A549 (cell line): Measurements from ENCODE around the gene SSC4D. TPM values are rescaled to one million over a fixed set of nuclear protein-coding genes. Genes with fewer than 3 reads are reported as not detected.

Experiments used
- ATAC-seq, 2 experiments: fragments of 200-7000 bp in 1 of 2; fragments of >200 bp in 1 of 2; cut with Nextera tagmentation in 1 of 2; cut with Tn5 transposase in 1 of 2; 3 replicates each; pipeline versions ENCODE4 v1.8.0 to v1.9.1; 2018 to 2020; ENCODE audit warnings: mild to moderate bottlenecking in 1 of 2, moderate library complexity in 1 of 2
- CTCF ChIA-PET: fragments of 300-600 bp; sonication (Branson Sonifier 250); formaldehyde crosslinking; extraction: SDS; loops from one replicate; lab custom pipeline; 2021; ENCODE audit warnings: antibody characterized with exemption, inconsistent platforms; lab: Yijun Ruan, JAX
- POLR2A ChIA-PET: fragments of 350-600 bp; formaldehyde crosslinking; extraction: SDS; loops from one replicate; lab custom pipeline; 2021; ENCODE audit warnings: antibody characterized with exemption, inconsistent platforms; lab: Yijun Ruan, JAX
- DNase-seq, 2 experiments: peaks; one replicate each; pipeline versions ENCODE4 v3.0.0 to v3.0.0-alpha.2; 2011 to 2016; ENCODE audit warnings: low read depth in 1 of 2, low spot score in 1 of 2
- FAIRE-seq: peaks from 2 replicates; lab custom pipeline; 2011; peaks lifted over from hg19 to GRCh38; lab: Jason Lieb, UNC
- H3K27ac ChIP-seq, 2 experiments: fragments of >200 bp; sonication (Bioruptor Twin); formaldehyde crosslinking; 3 replicates each; pipeline ENCODE4 v1.5.1; 2016 to 2017
- H3K4me1 ChIP-seq: fragments of >200 bp; sonication (Bioruptor Twin); formaldehyde crosslinking; 3 replicates; pipeline ENCODE4 v1.6.1; 2016
- H3K4me2 ChIP-seq: fragments of >200 bp; sonication (Bioruptor Twin); formaldehyde crosslinking; 3 replicates; pipeline ENCODE4 v1.6.1; 2016
- H3K4me3 ChIP-seq: fragments of >200 bp; sonication (Bioruptor Twin); formaldehyde crosslinking; 3 replicates; pipeline ENCODE4 v1.5.1; 2016
- H3K9me3 ChIP-seq: fragments of >200 bp; sonication (Bioruptor Twin); formaldehyde crosslinking; 3 replicates; pipeline ENCODE4 v1.6.1; 2016
- BCL3 ChIP-seq: fragments of >200 bp; sonication (Bioruptor Twin); formaldehyde crosslinking; IDR thresholded peaks from 3 replicates; pipeline ENCODE4 v1.6.1; 2016
- BHLHE40 ChIP-seq: IDR thresholded peaks from 2 replicates; pipeline ENCODE4 v1.6.1; 2012; ENCODE audit warnings: low read depth, low read length, inconsistent platforms
- CBX8 ChIP-seq: fragments of 200-600 bp; sonication (generic); IDR thresholded peaks from 2 replicates; pipeline ENCODE4 v1.6.1; 2016
- CEBPB ChIP-seq, 2 experiments: fragments of >200 bp in 1 of 2; sonication (Bioruptor Twin) in 1 of 2; formaldehyde crosslinking in 1 of 2; IDR thresholded peaks; 2 replicates each; pipeline ENCODE4 v1.6.1; 2012 to 2016
- E2F6 ChIP-seq: IDR thresholded peaks from 2 replicates; pipeline ENCODE4 v1.6.1; 2012; ENCODE audit warnings: low read depth, borderline replicate concordance
- EHF ChIP-seq: fragments of 250-450 bp; sonication (Bioruptor Pico); IDR thresholded peaks from 2 replicates; pipeline ENCODE4 v1.5.0; 2020; ENCODE audit warnings: mild to moderate bottlenecking
- ELK1 ChIP-seq: fragments of 150-350 bp; IDR thresholded peaks from 2 replicates; pipeline ENCODE4 v1.6.1; 2014; ENCODE audit warnings: low read depth, mild to moderate bottlenecking, low read length
- FOSB ChIP-seq: fragments of 250-450 bp; sonication (Bioruptor Pico); IDR thresholded peaks from 2 replicates; pipeline ENCODE4 v1.5.0; 2020; ENCODE audit warnings: mild to moderate bottlenecking, moderate library complexity
- GATA3 ChIP-seq: IDR thresholded peaks from 2 replicates; pipeline ENCODE4 v1.6.1; 2012; ENCODE audit warnings: borderline replicate concordance
- HOXA7 ChIP-seq: fragments of 250-450 bp; sonication (Bioruptor Pico); IDR thresholded peaks from 2 replicates; pipeline ENCODE4 v1.5.0; 2020; ENCODE audit warnings: mild to moderate bottlenecking, moderate library complexity
- HOXB13 ChIP-seq: fragments of 250-450 bp; sonication (Bioruptor Pico); IDR thresholded peaks from 2 replicates; pipeline ENCODE4 v1.5.0; 2020; ENCODE audit warnings: low read depth, mild to moderate bottlenecking, moderate library complexity
- HOXB5 ChIP-seq: fragments of 250-450 bp; sonication (Bioruptor Pico); IDR thresholded peaks from 2 replicates; pipeline ENCODE4 v1.5.0; 2020; ENCODE audit warnings: mild to moderate bottlenecking, moderate library complexity
- JUN ChIP-seq, 2 experiments: fragments of >200 bp; sonication (Bioruptor Twin); formaldehyde crosslinking; IDR thresholded peaks; 2 replicates in 1 of 2; 3 replicates in 1 of 2; pipeline ENCODE4 v1.6.1; 2016 to 2017
- JUNB ChIP-seq: fragments of >200 bp; sonication (Bioruptor Twin); formaldehyde crosslinking; IDR thresholded peaks from 2 replicates; pipeline ENCODE4 v1.6.1; 2016
- KDM5A ChIP-seq: fragments of 200-600 bp; sonication (generic); IDR thresholded peaks from 2 replicates; pipeline ENCODE4 v1.6.1; 2016; ENCODE audit warnings: antibody characterized with exemption, mild to moderate bottlenecking
- MAFK ChIP-seq: fragments of 450-650 bp; IDR thresholded peaks from 2 replicates; pipeline ENCODE4 v1.6.1; 2014; ENCODE audit not compliant: partially characterized antibody
- MAX ChIP-seq: IDR thresholded peaks from 2 replicates; pipeline ENCODE4 v1.6.1; 2012
- NFE2L2 ChIP-seq: fragments of 150-350 bp; conservative IDR thresholded peaks from 2 replicates; pipeline ENCODE4 v1.6.1; 2014; ENCODE audit warnings: low read length
- POLR2A ChIP-seq: IDR thresholded peaks from 2 replicates; pipeline ENCODE4 v1.6.1; 2012; ENCODE audit warnings: mild to moderate bottlenecking, low read length
- RARB ChIP-seq: fragments of 250-450 bp; sonication (Bioruptor Pico); IDR thresholded peaks from 2 replicates; pipeline ENCODE4 v1.8.0; 2021; ENCODE audit warnings: mild to moderate bottlenecking, moderate library complexity
- RCOR1 ChIP-seq: fragments of 150-350 bp; IDR thresholded peaks from 2 replicates; pipeline ENCODE4 v1.6.1; 2014; ENCODE audit warnings: antibody characterized with exemption, low read length, low read depth
- SREBF2 ChIP-seq: fragments of 450-650 bp; IDR thresholded peaks from 2 replicates; pipeline ENCODE4 v1.6.1; 2014; ENCODE audit warnings: mild to moderate bottlenecking, moderate library complexity
- WGBS: methylation state at CpG from one replicate; pipeline ENCODE4 v1.1.6; 2017; ENCODE audit errors: missing lambda C conversion rate; 5-methylcytosine and 5-hydroxymethylcytosine counted together
- polyA plus RNA-seq, 4 experiments: library from polyadenylated mRNA; depleted of rRNA in 3 of 4; stranded (reverse); fragments of >200 nt; fragmentation: RNase III in 1 of 4; extraction: RNeasy Plus Mini Kit Qiagen cat#74134 plus additional on column Dnase treatment in 1 of 4; gene quantifications; 2 replicates in 3 of 4; 3 replicates in 1 of 4; pipeline ENCODE4 v1.2.3, GENCODE V29; 2011 to 2017

SSC4D gene
- polyA plus RNA-seq, 2 of the 4 experiments (the other 2 are of a cell fraction) = 0.45 to 0.79 TPM

- H3K4me3 ChIP-seq = no peak overlapping the region
- ATAC-seq = no peak
- FAIRE-seq = no peak
- no peaks in the 10 kb centered on the region for H3K9me3 ChIP-seq
- POLR2A ChIA-PET = interaction anchor here (0.5 kb wide), 1 partner anchor 15 kb away, joined by 3 read pairs; no protein-coding TSS in a partner anchor
- 80% methylated on average over 11 of the region's 11 CpGs for WGBS
- no peak overlapping the region for H3K4me2 ChIP-seq
- CTCF ChIA-PET = interaction anchor here (1.4 kb wide), 1 partner anchor 27 kb away, joined by 4 read pairs; no protein-coding TSS in a partner anchor
- TF ChIP-seq HOXB5 (no peak), HOXA7 (CRISPR knock-in tag) (no peak), RARB (CRISPR knock-in tag) (no peak), JUNB (no peak), E2F6 (no peak), KDM5A (no peak), CBX8 (no peak), RCOR1 (no peak), BCL3 (no peak), MAX (no peak), JUN (IDR thresholded peaks at IDR 0.05) (no peak), GATA3 (no peak), HOXB13 (CRISPR knock-in tag) (no peak), BHLHE40 (no peak), MAFK (no peak), EHF (CRISPR knock-in tag) (no peak), NFE2L2 (no peak)
- TF ChIP-seq, all 56 proteins: peak for 0
- H3K27ac ChIP-seq = peak overlapping the region in 1 of 2 experiments; percentile 96; a peak in 3 of 6 replicates
- DNase-seq = no peak
- H3K4me1 ChIP-seq = peaks cover 10% of the 10 kb centered on the region
These were observed 22.7 kb downstream of the SSC4D start for GRCh38 chr7:76386691-76387260.

- no peak overlapping the region for H3K4me3 ChIP-seq
- H3K4me1 ChIP-seq = peaks cover 21% of the 10 kb centered on the region
- FAIRE-seq = no peak
- peak; percentile 57 to 75 for DNase-seq
- 83% methylated on average over 13 of the region's 13 CpGs for WGBS
- no peaks in the 10 kb centered on the region for H3K9me3 ChIP-seq
- POLR2A ChIA-PET = interaction anchor here (0.5 kb wide), 1 partner anchor 14 kb away, joined by 3 read pairs; no protein-coding TSS in a partner anchor
- H3K4me2 ChIP-seq = no peak overlapping the region
- ATAC-seq = peak in 1 of 2 experiments; percentile 8; a peak in 1 of 6 replicates
- TF ChIP-seq RARB (CRISPR knock-in tag) (no peak), SREBF2 (no peak), HOXB13 (CRISPR knock-in tag) (no peak), FOSB (CRISPR knock-in tag) (no peak), CBX8 (no peak), CEBPB (IDR thresholded peaks at IDR 0.05) (no peak), HOXB5 (no peak), POLR2A (no peak), ELK1 (no peak), EHF (CRISPR knock-in tag) (no peak)
- TF ChIP-seq, all 56 proteins: peak for 0
- H3K27ac ChIP-seq = peak overlapping the region in 1 of 2 experiments; percentile 11; a peak in 2 of 6 replicates
- CTCF ChIA-PET = interaction anchor here (0.6 to 1.5 kb wide), 3 partner anchors 11 to 865 kb away, joined by 3 to 6 read pairs (median 3); no protein-coding TSS in a partner anchor
These were observed 26.2 kb downstream of the SSC4D start for GRCh38 chr7:76383089-76383944.
